Brain microvascular endothelial cell (primary cell): ENCODE data around the gene PPP1R26.

Source experiments
- DNase-seq: peaks from one replicate; pipeline ENCODE4 v3.0.0-alpha.2; 2020
- H3K27ac ChIP-seq: fragments of 250-450 bp; sonication (Bioruptor Pico); 2 replicates; pipeline ENCODE4 v1.5.1; 2020; ENCODE audit warnings: mild to moderate bottlenecking, moderate library complexity
- H3K27me3 ChIP-seq: fragments of 250-450 bp; sonication (Bioruptor Pico); replicated peaks from 2 replicates; pipeline ENCODE4 v1.5.1; 2020; ENCODE audit warnings: mild to moderate bottlenecking
- H3K36me3 ChIP-seq: fragments of 250-450 bp; sonication (Bioruptor Pico); replicated peaks from 2 replicates; pipeline ENCODE4 v1.5.1; 2020; ENCODE audit warnings: mild to moderate bottlenecking
- H3K4me3 ChIP-seq: 2 replicates; pipeline ENCODE4 v1.5.1; 2011; ENCODE audit warnings: low read depth, mild to moderate bottlenecking, control low read depth, low read length, moderate library complexity
- in situ Hi-C: cut with HindIII; loops from 2 replicates; pipeline ENCODE4 v1.10.0; 2017; ENCODE audit warnings: low sequenced_read_pairs, low pct_ligation_motif_present
- TF ChIP-seq, protein P1 (sequence below): IDR thresholded peaks from 2 replicates; pipeline ENCODE4 v1.5.1; 2011; ENCODE audit warnings: low read depth, mild to moderate bottlenecking, moderate library complexity, low read length, control low read depth, inconsistent platforms; ENCODE audit errors: missing control alignments

PPP1R26 gene

GRCh38 chr9:135517407-135517822 lies 37.8 kb downstream of the PPP1R26 start:
- no peak for DNase-seq
- in situ Hi-C loops = no loop called here
- Histone ChIP-seq H3K36me3 (no peaks in the 10 kb centered on the region), H3K4me3 (no peak overlapping the region), H3K27me3 (no peaks in the 10 kb centered on the region), H3K27ac (no peak overlapping the region)
- TF ChIP-seq, protein P1, sequence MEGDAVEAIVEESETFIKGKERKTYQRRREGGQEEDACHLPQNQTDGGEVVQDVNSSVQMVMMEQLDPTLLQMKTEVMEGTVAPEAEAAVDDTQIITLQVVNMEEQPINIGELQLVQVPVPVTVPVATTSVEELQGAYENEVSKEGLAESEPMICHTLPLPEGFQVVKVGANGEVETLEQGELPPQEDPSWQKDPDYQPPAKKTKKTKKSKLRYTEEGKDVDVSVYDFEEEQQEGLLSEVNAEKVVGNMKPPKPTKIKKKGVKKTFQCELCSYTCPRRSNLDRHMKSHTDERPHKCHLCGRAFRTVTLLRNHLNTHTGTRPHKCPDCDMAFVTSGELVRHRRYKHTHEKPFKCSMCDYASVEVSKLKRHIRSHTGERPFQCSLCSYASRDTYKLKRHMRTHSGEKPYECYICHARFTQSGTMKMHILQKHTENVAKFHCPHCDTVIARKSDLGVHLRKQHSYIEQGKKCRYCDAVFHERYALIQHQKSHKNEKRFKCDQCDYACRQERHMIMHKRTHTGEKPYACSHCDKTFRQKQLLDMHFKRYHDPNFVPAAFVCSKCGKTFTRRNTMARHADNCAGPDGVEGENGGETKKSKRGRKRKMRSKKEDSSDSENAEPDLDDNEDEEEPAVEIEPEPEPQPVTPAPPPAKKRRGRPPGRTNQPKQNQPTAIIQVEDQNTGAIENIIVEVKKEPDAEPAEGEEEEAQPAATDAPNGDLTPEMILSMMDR = no peak

DNA sequence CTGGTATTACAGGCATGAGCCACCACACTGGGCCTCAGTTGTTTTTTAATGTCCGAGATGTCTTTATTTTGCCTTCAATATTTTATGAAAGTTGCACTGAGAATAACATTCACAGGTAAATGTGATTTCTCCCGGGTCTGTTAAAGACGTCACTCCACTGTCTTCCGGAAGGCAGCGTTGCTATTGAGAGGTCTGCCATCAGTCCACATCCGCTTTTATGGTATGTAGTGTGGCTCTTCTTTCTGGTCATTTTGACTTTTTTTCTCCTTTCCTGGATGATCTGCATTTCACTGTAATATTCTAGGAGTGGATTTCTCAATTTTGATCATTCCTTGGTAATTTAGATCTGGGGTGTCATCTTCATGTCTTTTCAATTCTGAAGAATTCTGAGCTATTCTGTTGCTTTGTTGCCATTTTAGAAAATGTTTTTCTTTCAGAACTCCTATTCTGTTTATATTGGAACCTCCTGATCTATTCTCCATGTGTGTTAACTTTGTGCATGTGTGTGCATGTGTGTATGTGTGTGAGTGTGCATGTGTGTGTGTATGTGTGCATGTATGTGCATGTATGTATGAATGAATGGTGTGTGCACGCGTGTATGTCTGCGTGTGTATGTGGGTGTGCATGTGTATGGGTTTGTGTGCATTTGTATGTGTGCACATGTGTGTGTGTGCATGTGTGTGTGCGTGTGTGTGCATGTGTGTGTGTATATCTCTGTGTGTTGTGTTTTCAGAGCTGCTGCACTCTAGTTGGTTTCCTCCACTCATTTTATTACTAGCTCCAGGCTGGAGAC lies 39.8 kb downstream of the PPP1R26 start:
- in situ Hi-C loops = no loop called here
- TF ChIP-seq, protein P1 = no peak
- Histone ChIP-seq H3K27ac (no peak overlapping the region), H3K4me3 (no peak overlapping the region), H3K27me3 (no peaks in the 10 kb centered on the region), H3K36me3 (no peaks in the 10 kb centered on the region)
- DNase-seq = no peak

- no peak within 1 kb of the TSS for H3K4me3 ChIP-seq
- H3K27me3 ChIP-seq = no peaks in the 10 kb centered on the region
- in situ Hi-C loops = no loop called here
- no peaks in the 10 kb centered on the region for H3K36me3 ChIP-seq
- TF ChIP-seq, protein P1 = no peak
- H3K27ac ChIP-seq = no peak within 1 kb of the TSS
- no peak for DNase-seq
Observed at GRCh38 chr9:135520916-135521607, 41.5 kb downstream of the PPP1R26 start, which contains the start of gene LCN1. Gene LCN1, plus strand, starts transcription at chr9:135521440. Its CDS starts 58 bp downstream, at chr9:135521498.

GRCh38 chr9:135521608-135522095 lies 42.1 kb downstream of the PPP1R26 start:
- Histone ChIP-seq H3K27ac (no peak overlapping the region), H3K4me3 (no peak overlapping the region), H3K36me3 (no peaks in the 10 kb centered on the region), H3K27me3 (no peaks in the 10 kb centered on the region)
- TF ChIP-seq, protein P1 = no peak
- no peak for DNase-seq
- in situ Hi-C loops = no loop called here

GRCh38 chr9:135522137-135522877 lies 42.7 kb downstream of the PPP1R26 start:
- no peak overlapping the region for H3K4me3 ChIP-seq
- no peak overlapping the region for H3K27ac ChIP-seq
- TF ChIP-seq, protein P1 = no peak
- in situ Hi-C loops = no loop called here
- H3K36me3 ChIP-seq = no peaks in the 10 kb centered on the region
- no peak for DNase-seq
- no peaks in the 10 kb centered on the region for H3K27me3 ChIP-seq
